C4-2B (cell line): ENCODE data around the gene SFT2D1.

Experiments used
- H3K27ac ChIP-seq: fragments of 450-650 bp; 2 replicates; pipeline ENCODE4 v1.5.1; 2017
- ZFX ChIP-seq: fragments of 450-650 bp; IDR thresholded peaks from 2 replicates; pipeline ENCODE4 v1.6.1; 2017
- TF ChIP-seq, protein P1 (sequence below): fragments of 450-650 bp; conservative IDR thresholded peaks from 2 replicates; pipeline ENCODE4 v1.5.1; 2017; ENCODE audit warnings: mild to moderate bottlenecking

SFT2D1 gene

DNA sequence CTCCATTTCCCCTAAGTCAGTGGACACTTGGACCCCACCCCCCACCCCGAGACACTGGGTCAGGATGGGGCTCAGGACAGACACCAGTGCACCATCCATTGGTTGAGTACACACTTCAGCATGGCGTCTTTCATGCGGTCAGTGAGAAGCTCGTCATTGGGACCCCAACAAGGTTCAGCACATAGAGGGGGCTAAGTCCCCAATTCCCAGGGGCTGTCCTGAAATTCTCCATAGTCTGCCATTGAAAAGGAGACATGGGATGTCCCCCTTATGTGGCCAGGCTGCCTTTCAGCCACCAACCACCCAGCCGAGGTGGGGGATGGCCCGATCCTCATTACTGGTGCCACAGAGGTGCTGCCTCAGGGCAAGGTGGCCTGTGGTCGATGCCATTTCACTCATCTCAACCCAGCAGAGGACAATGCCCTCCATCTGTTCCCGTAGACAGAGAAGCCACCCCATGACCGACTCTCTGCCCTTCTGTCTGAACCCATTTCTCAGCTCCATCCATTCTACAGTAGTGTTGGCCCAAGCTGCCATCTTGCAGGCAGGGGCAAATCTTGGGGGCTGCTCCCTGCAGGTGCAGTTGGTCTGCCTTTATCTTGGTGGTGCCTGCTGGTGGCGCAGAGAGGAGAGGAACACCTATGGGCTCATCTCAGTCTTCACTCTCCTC, 71.5 kb downstream of the SFT2D1 start:
- H3K27ac ChIP-seq = no peak overlapping the region
- TF ChIP-seq, protein P1, sequence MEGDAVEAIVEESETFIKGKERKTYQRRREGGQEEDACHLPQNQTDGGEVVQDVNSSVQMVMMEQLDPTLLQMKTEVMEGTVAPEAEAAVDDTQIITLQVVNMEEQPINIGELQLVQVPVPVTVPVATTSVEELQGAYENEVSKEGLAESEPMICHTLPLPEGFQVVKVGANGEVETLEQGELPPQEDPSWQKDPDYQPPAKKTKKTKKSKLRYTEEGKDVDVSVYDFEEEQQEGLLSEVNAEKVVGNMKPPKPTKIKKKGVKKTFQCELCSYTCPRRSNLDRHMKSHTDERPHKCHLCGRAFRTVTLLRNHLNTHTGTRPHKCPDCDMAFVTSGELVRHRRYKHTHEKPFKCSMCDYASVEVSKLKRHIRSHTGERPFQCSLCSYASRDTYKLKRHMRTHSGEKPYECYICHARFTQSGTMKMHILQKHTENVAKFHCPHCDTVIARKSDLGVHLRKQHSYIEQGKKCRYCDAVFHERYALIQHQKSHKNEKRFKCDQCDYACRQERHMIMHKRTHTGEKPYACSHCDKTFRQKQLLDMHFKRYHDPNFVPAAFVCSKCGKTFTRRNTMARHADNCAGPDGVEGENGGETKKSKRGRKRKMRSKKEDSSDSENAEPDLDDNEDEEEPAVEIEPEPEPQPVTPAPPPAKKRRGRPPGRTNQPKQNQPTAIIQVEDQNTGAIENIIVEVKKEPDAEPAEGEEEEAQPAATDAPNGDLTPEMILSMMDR = no peak
- no peak for TF ChIP-seq ZFX
